OCI-LY1 (cell line): ENCODE data around the gene HLA-DOA.

Experiments used
- H2AFZ ChIP-seq: fragments of 200-600 bp; sonication (generic), shearing (Covaris generic); 2 replicates; pipeline ENCODE4 v1.6.0; 2014; ENCODE audit warnings: antibody characterized with exemption, mild to moderate bottlenecking, low read length
- H3F3A ChIP-seq: fragments of 200-600 bp; sonication (generic), shearing (Covaris generic); 2 replicates; pipeline ENCODE4 v1.6.0; 2014; ENCODE audit warnings: mild to moderate bottlenecking, antibody characterized with exemption, low read length, moderate library complexity; ENCODE audit not compliant: insufficient read depth
- H3K27ac ChIP-seq: fragments of 200-600 bp; sonication (generic); 2 replicates; pipeline ENCODE4 v1.5.1; 2014; ENCODE audit warnings: low read length, mixed run types, mild to moderate bottlenecking, low read depth; ENCODE audit not compliant: poor library complexity, severe bottlenecking
- H3K27me3 ChIP-seq: fragments of 200-600 bp; sonication (generic); 2 replicates; pipeline ENCODE4 v1.6.0; 2014; ENCODE audit warnings: antibody characterized with exemption, mild to moderate bottlenecking, low read length, moderate library complexity; ENCODE audit not compliant: insufficient read depth
- H3K36me3 ChIP-seq: fragments of 200-600 bp; sonication (generic); 2 replicates; pipeline ENCODE4 v1.6.1; 2014; ENCODE audit warnings: mild to moderate bottlenecking, antibody characterized with exemption, low read length, moderate library complexity, mixed read lengths; ENCODE audit not compliant: insufficient read depth
- H3K4me1 ChIP-seq: fragments of 200-600 bp; sonication (generic); 2 replicates; pipeline ENCODE4 v1.5.1; 2014; ENCODE audit warnings: mild to moderate bottlenecking, low read length, moderate library complexity; ENCODE audit not compliant: insufficient read depth, severe bottlenecking
- H3K4me2 ChIP-seq: fragments of 200-600 bp; sonication (generic), shearing (Covaris generic); 2 replicates; pipeline ENCODE4 v1.6.1; 2014; ENCODE audit warnings: low read length
- H3K4me3 ChIP-seq: fragments of 200-600 bp; sonication (generic); 2 replicates; pipeline ENCODE4 v1.5.1; 2014; ENCODE audit warnings: low read length, low read depth, mild to moderate bottlenecking, mixed read lengths; ENCODE audit not compliant: poor library complexity, severe bottlenecking
- H3K79me2 ChIP-seq: fragments of 200-600 bp; shearing (Covaris generic); 2 replicates; pipeline ENCODE4 v1.6.1; 2016; ENCODE audit warnings: mixed run types, low read length, mixed read lengths; ENCODE audit not compliant: insufficient read depth
- H3K9ac ChIP-seq: fragments of 200-600 bp; sonication (generic), shearing (Covaris generic); 2 replicates; pipeline ENCODE4 v1.6.1; 2014; ENCODE audit warnings: mild to moderate bottlenecking, low read length, mixed read lengths
- H3K9me2 ChIP-seq: fragments of 200-600 bp; sonication (generic), shearing (Covaris generic); 2 replicates; pipeline ENCODE4 v1.6.1; 2014; ENCODE audit warnings: low read depth, mild to moderate bottlenecking, low read length, mixed read lengths
- H3K9me3 ChIP-seq: fragments of 200-600 bp; shearing (Covaris generic); 2 replicates; pipeline ENCODE4 v1.6.1; 2014; ENCODE audit warnings: low read length, mixed read lengths
- H4K20me1 ChIP-seq: fragments of 200-600 bp; sonication (generic), shearing (Covaris generic); 2 replicates; pipeline ENCODE4 v1.6.0; 2016; ENCODE audit warnings: mild to moderate bottlenecking, low read length; ENCODE audit not compliant: insufficient read depth
- CTCF ChIP-seq: fragments of 200-600 bp; sonication (generic), shearing (Covaris generic); IDR thresholded peaks from 2 replicates; pipeline ENCODE4 v1.5.1; 2017; ENCODE audit warnings: mild to moderate bottlenecking, antibody characterized with exemption, low read length, moderate library complexity, mixed read lengths
- EZH2 ChIP-seq: fragments of 200-600 bp; sonication (generic), shearing (Covaris generic); IDR thresholded peaks from 2 replicates; pipeline ENCODE4 v1.8.0; 2017; ENCODE audit warnings: borderline replicate concordance, mixed run types, mild to moderate bottlenecking, antibody characterized with exemption, low read length, moderate library complexity, mixed read lengths

Gene HLA-DOA

GRCh38 chr6:33004940-33005339 lies 4.5 kb downstream of the HLA-DOA start:
- H3K36me3 ChIP-seq = no peaks in the 10 kb centered on the region
- H3F3A ChIP-seq = no peaks in the 10 kb centered on the region
- TF ChIP-seq CTCF (no peak), EZH2 (no peak)
- no peaks in the 10 kb centered on the region for H3K4me1 ChIP-seq
- no peak overlapping the region for H3K27ac ChIP-seq
- no peak overlapping the region for H3K9ac ChIP-seq
- no peak overlapping the region for H2AFZ ChIP-seq
- H3K9me3 ChIP-seq = no peaks in the 10 kb centered on the region
- H3K9me2 ChIP-seq = no peaks in the 10 kb centered on the region
- no peak overlapping the region for H3K4me3 ChIP-seq
- no peaks in the 10 kb centered on the region for H3K27me3 ChIP-seq
- no peaks in the 10 kb centered on the region for H4K20me1 ChIP-seq
- H3K79me2 ChIP-seq = no peaks in the 10 kb centered on the region
- H3K4me2 ChIP-seq = no peak overlapping the region

- Histone ChIP-seq H3F3A (no peaks in the 10 kb centered on the region), H3K79me2 (no peaks in the 10 kb centered on the region), H3K27me3 (no peaks in the 10 kb centered on the region), H3K4me1 (no peaks in the 10 kb centered on the region), H3K9me3 (no peaks in the 10 kb centered on the region), H3K4me3 (no peak overlapping the region), H3K36me3 (no peaks in the 10 kb centered on the region), H3K27ac (no peak overlapping the region), H3K4me2 (no peak overlapping the region), H3K9ac (no peak overlapping the region), H4K20me1 (no peaks in the 10 kb centered on the region), H2AFZ (no peak overlapping the region), H3K9me2 (no peaks in the 10 kb centered on the region)
- no peak for TF ChIP-seq CTCF
- no peak for TF ChIP-seq EZH2
Measured at GRCh38 chr6:33001685-33002084, 7.7 kb downstream of the HLA-DOA start.

GRCh38 chr6:33000055-33000454 lies 9.3 kb downstream of the HLA-DOA start:
- no peaks in the 10 kb centered on the region for H4K20me1 ChIP-seq
- H3K9me3 ChIP-seq = no peaks in the 10 kb centered on the region
- no peaks in the 10 kb centered on the region for H3K4me1 ChIP-seq
- H3K27me3 ChIP-seq = no peaks in the 10 kb centered on the region
- no peak overlapping the region for H3K9ac ChIP-seq
- no peaks in the 10 kb centered on the region for H3K79me2 ChIP-seq
- H3K4me3 ChIP-seq = no peak overlapping the region
- H3K27ac ChIP-seq = no peak overlapping the region
- no peaks in the 10 kb centered on the region for H3K36me3 ChIP-seq
- no peaks in the 10 kb centered on the region for H3K9me2 ChIP-seq
- H3K4me2 ChIP-seq = no peak overlapping the region
- no peaks in the 10 kb centered on the region; the same call in 1 of the 2 replicates for H3F3A ChIP-seq
- TF ChIP-seq EZH2 = no peak
- peak; percentile 51 for TF ChIP-seq CTCF
- H2AFZ ChIP-seq = no peak overlapping the region
